Aorta (tissue), 5 donors: ENCODE data around the gene CGREF1. TPM values are rescaled to one million over a fixed set of nuclear protein-coding genes. Genes with fewer than 3 reads are reported as not detected.

Source experiments
- ATAC-seq: fragments of 200-7000 bp; cut with Tn5 transposase; one replicate; pipeline ENCODE4 v1.9.1; 2022; ENCODE audit warnings: moderate library complexity; ENCODE audit not compliant: low FRiP score
- DNase-seq, 2 donors: peaks; one replicate each; pipeline ENCODE4 v3.0.0-alpha.2; 2020
- H3K27ac ChIP-seq, 2 donors: one replicate each; pipeline ENCODE4 v1.5.1; 2013; ENCODE audit warnings: low read length in 2 of 2, mild to moderate bottlenecking in 2 of 2, moderate library complexity in 2 of 2, control low read depth in 1 of 2, inconsistent platforms in 1 of 2, low read depth in 1 of 2
- H3K27me3 ChIP-seq, 2 donors: one replicate each; pipeline ENCODE4 v1.6.1; 2013; ENCODE audit warnings: control low read depth in 1 of 2, low read length in 1 of 2, mild to moderate bottlenecking in 1 of 2, moderate library complexity in 1 of 2; ENCODE audit not compliant: insufficient read depth in 2 of 2, control insufficient read depth in 1 of 2
- H3K36me3 ChIP-seq, 2 donors: one replicate each; pipeline ENCODE4 v1.6.1; 2013; ENCODE audit warnings: control low read depth in 1 of 2, low read length in 1 of 2, mild to moderate bottlenecking in 1 of 2; ENCODE audit not compliant: insufficient read depth in 2 of 2, control insufficient read depth in 1 of 2
- H3K4me1 ChIP-seq, 2 donors: one replicate each; pipeline ENCODE4 v1.6.1; 2013; ENCODE audit warnings: low read length in 2 of 2, control low read depth in 1 of 2, mild to moderate bottlenecking in 1 of 2, moderate library complexity in 1 of 2; ENCODE audit not compliant: insufficient read depth in 2 of 2, control insufficient read depth in 1 of 2
- H3K4me3 ChIP-seq, 2 donors: one replicate each; pipeline ENCODE4 v1.5.1; 2013; ENCODE audit warnings: low read length in 2 of 2, control low read depth in 1 of 2, mild to moderate bottlenecking in 1 of 2
- H3K9me3 ChIP-seq: one replicate; pipeline ENCODE4 v1.6.1; 2013; ENCODE audit warnings: mild to moderate bottlenecking, low read length; ENCODE audit not compliant: control insufficient read depth
- WGBS, 2 donors: extraction: QIAGEN DNeasy Blood & Tissue Kit; methylation state at CpG; one replicate each; pipeline ENCODE4 v1.1.7; 2013; 5-methylcytosine and 5-hydroxymethylcytosine counted together
- intact Hi-C, 2 donors: fragments of 100-400 bp; cut with DNase I; formaldehyde crosslinking; loops; one replicate each; pipeline versions ENCODE4 v1.14.2 to v1.15.0; 2022
- polyA plus RNA-seq, 2 donors: library from polyadenylated mRNA; stranded (reverse); fragments of 200-250 nt; gene quantifications; one replicate each; pipeline ENCODE4 v1.2.3, GENCODE V29; 2013
- total RNA-seq, 2 donors: library from RNA; stranded (reverse); fragmentation: NEBNext Ultra II Directional; extraction: Animal tissue kit (Norgen Biotek cat#: 25700); gene quantifications; one replicate each; pipeline ENCODE4 v1.2.1, GENCODE V29; 2021
- donor health status: healthy with polysubstance abuse.
- donor health status: Bipolar disorder and iron deficiency.
- donor health status: DM: no; HTN: no; CAD: no.
- donor health status: DM: no; HTN: no; CAD: no.
- donor health status: DM: yes; HTN: yes; CAD: no.

CGREF1 gene
- total and polyA plus RNA-seq, 4 donors = 5.8 to 8.6 (median 7.5) TPM

DNA sequence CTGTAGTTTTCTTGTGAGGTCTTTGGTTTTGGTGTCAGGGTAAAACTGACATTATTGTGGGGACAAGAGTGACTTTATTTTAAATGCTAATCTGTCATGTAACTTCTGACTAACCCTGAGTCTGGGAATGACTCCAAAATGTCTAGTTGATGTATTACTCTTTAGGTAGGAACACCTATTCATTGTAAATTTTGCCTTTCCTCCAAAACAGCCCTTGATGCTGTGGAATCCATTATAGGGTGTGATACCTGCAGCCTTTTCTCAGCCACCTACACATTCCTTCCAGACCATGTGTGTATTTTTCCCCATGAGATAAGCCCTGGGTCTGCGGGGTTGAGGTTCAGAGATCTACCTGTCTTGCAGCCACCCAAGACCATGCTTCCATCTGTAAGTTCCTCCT is 24.4 kb upstream of the CGREF1 start:
- no peaks in the 10 kb centered on the region for H3K36me3 ChIP-seq
- no peaks in the 10 kb centered on the region for H3K27me3 ChIP-seq
- no peak overlapping the region for H3K4me3 ChIP-seq
- 80 to 89% methylated on average over 1 of the region's 1 CpG for WGBS, 2 donors
- no peaks in the 10 kb centered on the region for H3K9me3 ChIP-seq
- intact Hi-C loops = no loop called here
- H3K4me1 ChIP-seq = no peaks in the 10 kb centered on the region
- no peak overlapping the region for H3K27ac ChIP-seq
- ATAC-seq (no peak), DNase-seq (no peak)

DNA sequence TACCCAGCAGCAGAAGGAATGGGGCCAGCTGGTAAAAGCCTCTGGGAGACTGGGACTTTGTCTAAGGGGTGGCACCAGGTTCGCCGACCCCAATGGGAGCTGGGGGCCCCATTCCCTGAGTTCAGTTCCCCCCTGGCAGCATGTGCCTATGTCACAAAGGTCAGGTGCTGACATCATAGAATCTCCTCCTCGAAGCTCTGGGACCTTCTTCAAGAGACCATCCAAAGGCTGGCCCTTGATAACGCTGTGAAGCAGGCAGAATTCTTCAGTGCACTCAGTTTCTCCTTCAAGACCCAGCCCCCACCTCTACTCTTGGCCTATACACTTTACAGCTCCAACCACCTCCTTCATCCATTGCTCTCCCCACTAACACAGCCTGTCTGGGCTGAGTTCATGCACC is 20.4 kb upstream of the CGREF1 start, which contains the start of gene PRR30:
Gene PRR30, minus strand, starts transcription at position 101 of the 400 bp plus-strand sequence. CDS start 1,081 bp downstream, outside the sequence.
- ATAC-seq (no peak), DNase-seq (no peak)
- Histone ChIP-seq H3K27me3 (no peaks in the 10 kb centered on the region), H3K9me3 (no peaks in the 10 kb centered on the region), H3K27ac (no peak within 1 kb of the TSS), H3K4me3 (no peak within 1 kb of the TSS), H3K4me1 (no peaks in the 10 kb centered on the region), H3K36me3 (no peaks in the 10 kb centered on the region)
- intact Hi-C loops = no loop called here
- WGBS, 2 donors = 81 to 84% methylated on average over 4 of the region's 4 CpGs

DNA sequence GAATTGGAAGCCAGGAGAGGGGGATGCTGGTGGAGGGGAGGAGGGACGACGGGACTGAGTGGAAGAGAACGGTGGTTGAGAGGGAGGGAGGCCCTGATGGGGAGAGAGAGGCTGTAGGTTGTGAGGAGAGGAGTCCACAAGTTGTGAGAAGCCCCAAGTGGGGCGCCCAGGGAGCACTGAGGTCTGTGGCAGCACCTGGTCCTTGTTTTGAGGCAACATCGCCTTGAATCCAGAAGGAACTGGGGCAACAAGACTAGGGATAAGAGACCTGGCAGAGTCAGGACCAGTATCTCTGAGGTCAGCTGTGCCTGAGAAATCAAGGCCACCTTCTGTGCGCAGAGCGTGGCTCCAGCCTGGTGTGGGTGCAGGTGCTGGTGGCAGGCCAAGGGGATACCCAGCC is 19.2 kb upstream of the CGREF1 start:
- ATAC-seq (no peak), DNase-seq (no peak)
- intact Hi-C loops = no loop called here
- Histone ChIP-seq H3K27ac (no peak overlapping the region), H3K36me3 (no peaks in the 10 kb centered on the region), H3K9me3 (no peaks in the 10 kb centered on the region), H3K4me1 (no peaks in the 10 kb centered on the region), H3K27me3 (no peaks in the 10 kb centered on the region), H3K4me3 (no peak overlapping the region)
- 81 to 82% methylated on average over 7 of the region's 7 CpGs for WGBS, 2 donors

DNA sequence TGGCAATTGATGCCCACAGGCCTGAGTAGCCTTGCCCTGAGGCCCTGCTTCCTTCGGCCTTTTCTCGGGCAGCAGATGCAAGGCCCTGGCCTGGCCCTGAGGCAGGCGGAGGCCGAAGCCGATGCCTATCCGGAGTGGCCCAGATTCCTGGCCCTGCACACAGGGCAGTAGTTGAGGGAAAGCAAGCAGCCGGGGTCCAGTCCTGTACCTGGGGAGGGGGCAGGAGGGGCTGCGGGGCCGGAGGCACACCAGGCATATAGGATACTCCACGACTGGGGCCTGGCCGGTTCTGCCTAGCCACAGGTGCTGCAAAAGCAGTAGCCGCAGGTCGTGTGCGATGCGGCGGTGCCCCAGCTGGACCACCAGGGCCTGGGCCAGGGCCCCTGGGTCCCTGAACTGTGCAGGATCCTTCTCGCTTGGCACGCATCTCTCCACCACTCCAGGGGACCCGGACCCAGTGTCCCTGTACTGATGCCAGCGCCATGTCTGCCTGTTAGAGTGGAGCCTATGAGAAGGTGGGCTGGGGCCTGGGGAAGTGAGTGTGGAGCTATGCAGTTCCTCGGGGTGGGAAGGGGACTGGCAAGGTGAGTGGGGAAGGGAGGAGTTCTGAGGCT is 18.5 kb upstream of the CGREF1 start:
- no peaks in the 10 kb centered on the region for H3K4me1 ChIP-seq
- no peak for ATAC-seq
- H3K36me3 ChIP-seq = no peaks in the 10 kb centered on the region
- H3K27ac ChIP-seq = no peak overlapping the region
- 91 to 95% methylated on average over 21 of the region's 21 CpGs for WGBS, 2 donors
- intact Hi-C loops = no loop called here
- H3K4me3 ChIP-seq = no peak overlapping the region
- H3K27me3 ChIP-seq = no peaks in the 10 kb centered on the region
- no peaks in the 10 kb centered on the region for H3K9me3 ChIP-seq
- DNase-seq = no peak

DNA sequence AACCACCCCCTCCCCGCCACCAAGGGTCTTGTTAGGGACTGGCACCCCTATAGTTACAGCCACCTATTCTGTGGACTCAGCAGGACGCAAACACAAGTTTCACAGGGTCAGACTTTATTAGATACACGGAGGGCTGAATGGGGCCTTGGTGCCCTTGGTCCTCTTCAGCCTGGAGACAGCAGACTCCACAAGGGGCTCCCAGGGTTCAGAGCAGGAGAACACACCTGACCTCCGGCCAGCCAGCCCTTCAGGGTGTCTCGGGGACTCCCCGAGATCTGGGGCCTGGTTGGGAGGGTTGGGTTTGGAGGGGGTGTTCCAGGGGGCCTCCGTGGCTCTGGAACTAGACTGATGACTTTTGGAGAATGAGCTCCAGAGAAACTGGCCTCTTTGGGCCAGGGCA is 17.8 kb upstream of the CGREF1 start:
- intact Hi-C loops = no loop called here
- H3K36me3 ChIP-seq = no peaks in the 10 kb centered on the region
- H3K9me3 ChIP-seq = no peaks in the 10 kb centered on the region
- no peak for DNase-seq
- no peak overlapping the region for H3K4me3 ChIP-seq
- no peaks in the 10 kb centered on the region for H3K4me1 ChIP-seq
- H3K27ac ChIP-seq = no peak overlapping the region
- ATAC-seq = no peak
- 95 to 96% methylated on average over 7 of the region's 7 CpGs for WGBS, 2 donors
- no peaks in the 10 kb centered on the region for H3K27me3 ChIP-seq

DNA sequence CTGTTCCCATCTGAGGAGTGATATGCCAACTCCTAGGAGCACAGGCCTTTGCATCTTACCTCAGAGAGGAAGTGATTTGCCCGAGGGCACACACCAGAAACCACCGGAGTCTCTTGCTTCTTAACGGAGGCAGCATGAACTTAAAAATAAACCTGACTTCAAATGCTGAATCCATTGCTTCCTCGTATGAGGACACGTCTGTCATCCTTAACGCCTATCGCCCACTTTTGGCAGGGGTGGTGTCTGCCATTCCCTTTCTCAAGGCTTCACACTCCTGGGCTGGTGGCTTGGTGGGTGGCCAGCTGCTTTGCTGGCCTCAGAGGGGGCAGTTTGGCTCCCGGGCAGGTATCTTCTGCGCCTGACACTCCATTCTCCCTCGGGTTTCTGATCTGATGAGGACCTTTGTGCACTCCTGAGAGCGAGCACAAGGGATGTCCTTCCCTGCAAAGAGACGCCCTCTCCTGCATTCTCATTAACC is 16.6 kb upstream of the CGREF1 start:
- no peak overlapping the region for H3K4me3 ChIP-seq
- WGBS, 2 donors = 86% methylated on average over 12 of the region's 12 CpGs
- H3K36me3 ChIP-seq = peaks cover 0 to 6% of the 10 kb centered on the region in 2 donors
- DNase-seq (no peak), ATAC-seq (no peak)
- no peaks in the 10 kb centered on the region for H3K27me3 ChIP-seq
- no peak overlapping the region for H3K27ac ChIP-seq
- H3K9me3 ChIP-seq = no peaks in the 10 kb centered on the region
- intact Hi-C loops = no loop called here
- no peaks in the 10 kb centered on the region for H3K4me1 ChIP-seq

DNA sequence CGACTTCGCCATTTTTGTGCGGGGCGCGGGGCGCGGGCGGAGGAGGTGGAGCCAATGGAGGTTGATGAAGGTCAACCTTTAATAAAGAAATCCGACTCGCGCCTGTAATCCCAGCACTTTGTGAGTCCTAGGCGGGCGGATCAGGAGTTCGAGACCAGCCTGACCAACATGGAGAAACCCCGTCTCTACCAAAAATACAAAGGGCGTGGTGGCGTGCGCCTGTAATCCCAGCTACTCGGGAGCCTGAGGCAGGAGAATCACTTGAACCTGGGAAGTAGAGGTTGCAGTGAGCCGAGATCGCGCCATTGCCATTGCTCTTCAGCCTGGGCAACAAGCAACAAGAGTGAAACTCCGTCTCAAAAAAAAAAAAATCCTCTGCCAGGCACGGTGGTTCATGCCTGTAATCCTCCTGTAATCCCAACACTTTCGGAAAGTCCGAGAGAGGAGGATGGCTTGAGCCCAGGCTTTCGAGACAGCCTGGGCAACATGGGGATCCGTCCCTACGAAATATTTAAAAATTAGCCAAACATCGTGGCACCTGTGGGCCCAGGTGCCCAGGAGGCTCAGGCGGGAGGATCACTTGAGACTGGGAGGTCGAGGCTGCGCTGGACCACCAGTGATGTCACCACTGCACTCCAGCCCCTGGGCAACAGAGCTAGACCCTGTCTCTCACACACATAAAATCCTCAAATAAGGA is 16.0 kb upstream of the CGREF1 start:
- WGBS, 2 donors = 54% methylated on average over 33 of the region's 33 CpGs
- intact Hi-C loops = loop anchor here in 1 of 2 donors (5.0 kb wide), 2 partner anchors 48 to 77 kb away; partner anchors contain the start of genes ATRAID, KHK and SLC5A6

DNA sequence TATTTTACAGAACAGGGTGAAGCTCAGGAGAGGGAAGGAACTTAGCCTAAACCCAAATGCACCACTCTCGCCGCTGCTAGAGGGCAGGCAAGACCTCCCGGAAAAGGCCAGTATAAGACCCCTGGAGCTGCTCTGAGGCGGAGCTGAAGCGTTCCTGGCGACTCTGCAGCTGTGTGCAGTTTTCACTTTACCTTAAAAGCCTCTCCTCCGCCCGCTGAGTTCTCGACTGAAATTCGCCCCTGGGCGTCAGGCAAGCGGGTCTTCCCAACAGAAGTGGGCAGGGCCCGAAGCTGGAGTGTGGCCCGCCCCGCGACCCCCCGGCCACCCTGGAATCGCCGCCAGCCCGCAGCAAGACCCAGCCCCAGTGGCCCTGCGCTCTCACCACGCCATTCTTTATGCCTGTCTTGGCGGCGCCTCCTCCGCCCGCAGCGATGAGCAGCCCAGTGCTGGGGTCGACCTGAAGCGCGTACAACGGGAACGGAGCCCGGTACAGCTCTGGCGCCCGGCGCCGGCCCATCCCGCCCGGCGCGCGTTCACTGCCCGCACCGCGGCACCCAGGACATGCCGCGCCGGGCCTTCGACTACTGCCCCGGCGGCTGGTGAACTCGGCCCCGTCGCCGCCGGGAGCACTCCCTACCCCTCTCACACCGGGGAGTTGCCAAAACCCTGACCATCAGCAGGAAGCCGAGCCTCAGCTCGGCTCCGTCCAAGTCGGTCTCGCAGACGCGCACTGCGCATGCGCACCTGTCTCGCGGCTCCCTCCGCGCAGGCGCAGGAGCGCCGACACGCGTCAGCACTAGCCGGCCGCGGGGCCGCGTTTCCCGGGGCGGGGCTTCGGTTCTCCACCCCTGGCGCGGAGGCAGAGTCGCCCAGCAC is 15.2 kb upstream of the CGREF1 start, which contains the start of gene PREB:
Gene PREB, minus strand, starts transcription at position 732 of the 876 bp plus-strand sequence. Its CDS starts 215 bp downstream, at position 517.
- H3K4me1 ChIP-seq = no peaks in the 10 kb centered on the region
- WGBS, 2 donors = 0% methylated on average over 67 to 86 of the region's 86 CpGs
- intact Hi-C loops = loop anchor here in 1 of 2 donors (5.0 kb wide), 2 partner anchors 47 to 78 kb away; partner anchors contain the start of genes ATRAID, KHK and SLC5A6
- DNase-seq = peak; percentile 98 to 100
- no peaks in the 10 kb centered on the region for H3K9me3 ChIP-seq
- ATAC-seq = peak; percentile 96
- peak within 1 kb of the TSS in 1 of 2 donors; percentile 30 for H3K27ac ChIP-seq
- peak within 1 kb of the TSS; percentile 83 to 89 for H3K4me3 ChIP-seq
- no peaks in the 10 kb centered on the region for H3K27me3 ChIP-seq
- peaks cover 0 to 6% of the 10 kb centered on the region in 2 donors for H3K36me3 ChIP-seq

More for the DNA sequence above, 16.0 kb upstream of the CGREF1 start:
- Histone ChIP-seq H3K27me3 (no peaks in the 10 kb centered on the region), H3K4me3 (no peak overlapping the region), H3K27ac (no peak overlapping the region), H3K9me3 (no peaks in the 10 kb centered on the region), H3K36me3 (peaks cover 0 to 6% of the 10 kb centered on the region in 2 donors), H3K4me1 (no peaks in the 10 kb centered on the region)
- DNase-seq = peak in 1 of 2 donors; percentile 35
- no peak for ATAC-seq
